A549 treated with CORT108297 at 1 μM for 4 hours (cell line): ENCODE data around the gene KIN. TPM values are rescaled to one million over a fixed set of nuclear protein-coding genes. Genes with fewer than 3 reads are reported as not detected.

Source experiments
- total RNA-seq: library from RNA; stranded (reverse); fragments of 200-300 nt; extraction: Qiagen RNA extraction; gene quantifications from 5 replicates; pipeline ENCODE4 v1.2.3, GENCODE V29; 2022

KIN gene, protein sequence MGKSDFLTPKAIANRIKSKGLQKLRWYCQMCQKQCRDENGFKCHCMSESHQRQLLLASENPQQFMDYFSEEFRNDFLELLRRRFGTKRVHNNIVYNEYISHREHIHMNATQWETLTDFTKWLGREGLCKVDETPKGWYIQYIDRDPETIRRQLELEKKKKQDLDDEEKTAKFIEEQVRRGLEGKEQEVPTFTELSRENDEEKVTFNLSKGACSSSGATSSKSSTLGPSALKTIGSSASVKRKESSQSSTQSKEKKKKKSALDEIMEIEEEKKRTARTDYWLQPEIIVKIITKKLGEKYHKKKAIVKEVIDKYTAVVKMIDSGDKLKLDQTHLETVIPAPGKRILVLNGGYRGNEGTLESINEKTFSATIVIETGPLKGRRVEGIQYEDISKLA
- 11.6 to 17.8 TPM (median 12.7 TPM) in 5 replicates for total RNA-seq

DNA sequence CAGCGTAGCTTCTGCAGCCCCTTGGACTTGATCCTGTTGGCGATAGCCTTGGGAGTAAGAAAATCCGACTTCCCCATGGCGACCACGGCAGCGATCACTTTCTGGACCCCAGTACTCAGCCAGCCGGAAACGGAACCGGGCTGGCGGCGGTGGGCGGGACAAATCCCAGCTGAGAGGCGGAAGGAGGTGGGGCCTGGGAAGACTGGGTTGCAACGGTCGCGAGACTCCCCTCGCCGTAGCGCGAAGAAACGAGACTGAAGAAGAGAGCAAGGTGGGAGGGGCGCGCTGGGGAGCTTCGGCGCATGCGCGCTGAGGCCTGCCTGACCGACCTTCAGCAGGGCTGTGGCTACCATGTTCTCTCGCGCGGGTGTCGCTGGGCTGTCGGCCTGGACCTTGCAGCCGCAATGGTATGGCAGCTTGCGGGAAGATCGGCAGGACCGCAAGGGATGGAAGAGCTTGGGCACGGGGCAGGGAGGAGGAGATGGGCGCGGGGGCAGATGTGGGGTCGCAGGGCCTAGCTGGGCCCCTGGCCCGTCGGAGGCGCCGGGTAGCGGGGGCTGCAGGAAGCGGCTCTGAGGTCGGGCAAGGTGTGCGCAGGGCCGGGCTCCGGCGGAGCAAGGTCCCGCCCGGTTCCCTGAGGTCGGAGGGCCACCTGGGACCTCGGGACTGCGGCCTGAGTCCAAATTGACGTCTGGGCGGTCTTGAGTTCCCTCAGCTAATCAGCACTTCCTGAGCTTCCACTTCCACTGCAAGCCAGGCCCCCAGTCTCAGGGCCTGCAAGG lies at the start of gene KIN, which contains the start of gene ATP5F1C:
KIN (minus strand) TSS at position 137 of the 782 bp plus-strand sequence; CDS start at position 77, 60 bp downstream.
ATP5F1C (plus strand) TSS at position 321 of the 782 bp plus-strand sequence; CDS start at position 352, 31 bp downstream.

DNA sequence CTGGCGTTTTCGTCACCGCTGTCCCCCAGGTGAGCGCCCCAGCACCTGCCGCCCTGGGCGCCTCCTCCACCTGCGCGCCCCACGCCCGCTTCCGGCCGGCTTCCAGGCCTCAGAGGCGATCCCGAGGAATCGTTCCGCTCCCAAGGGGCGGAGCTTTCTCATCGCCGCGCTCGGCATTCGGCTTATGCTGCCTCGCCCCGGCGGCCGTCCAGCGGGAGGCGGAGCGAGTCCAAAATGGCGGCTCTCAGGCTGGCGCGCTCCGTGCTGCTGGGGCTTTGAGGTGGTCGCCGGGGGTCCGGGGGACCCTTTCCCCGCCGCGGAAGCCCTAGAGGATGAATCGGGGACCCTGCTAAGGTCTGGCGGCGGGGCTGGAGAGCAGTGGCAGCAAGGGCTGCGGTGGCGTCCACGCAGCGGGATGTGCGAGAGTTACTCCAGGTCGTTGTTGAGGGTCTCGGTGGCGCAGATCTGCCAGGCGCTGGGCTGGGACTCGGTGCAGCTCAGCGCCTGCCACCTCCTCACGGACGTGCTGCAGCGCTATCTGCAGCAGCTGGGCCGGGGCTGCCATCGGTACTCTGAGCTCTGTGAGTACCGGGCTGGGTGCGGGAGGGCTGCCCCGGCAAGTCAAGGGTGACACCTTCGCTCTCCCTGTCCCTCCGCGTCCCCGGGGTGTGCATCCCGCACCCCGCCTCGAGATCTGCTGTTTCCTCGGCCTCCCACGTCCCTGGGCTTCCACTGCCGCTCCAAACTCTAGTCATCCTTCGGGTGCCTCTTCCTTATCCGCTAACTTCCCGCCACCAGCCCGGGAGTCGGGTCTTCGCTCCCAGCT lies 30.7 kb upstream of the KIN start, which contains the start of gene TAF3:
TAF3 (plus strand) TSS at position 211 of the 826 bp plus-strand sequence; CDS start at position 416, 205 bp downstream.

DNA sequence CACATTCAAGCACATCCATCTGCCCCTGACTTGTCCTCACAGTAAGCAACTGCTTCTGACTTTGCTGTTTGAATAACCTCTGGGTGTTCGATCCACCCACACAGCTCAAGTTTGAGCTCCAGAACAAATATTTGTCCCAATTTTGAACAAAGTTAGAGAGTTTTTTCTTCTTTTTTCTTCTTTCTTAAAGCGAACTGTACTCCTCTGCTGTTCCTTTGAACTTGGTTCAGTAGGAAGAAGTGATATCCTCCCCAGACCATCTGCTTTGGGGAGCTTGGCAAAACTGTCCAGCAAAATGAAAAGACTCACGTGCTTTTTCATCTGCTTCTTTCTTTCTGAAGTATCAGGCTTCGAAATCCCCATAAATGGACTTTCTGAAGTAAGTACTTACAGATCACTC lies 84.7 kb downstream of the KIN start, which contains the start of gene ITIH2:
ITIH2 (plus strand) TSS at position 177 of the 400 bp plus-strand sequence; CDS start at position 296, 119 bp downstream.

Other genes with a start within 250 kb of the KIN start
- 0.06 to 0.16 TPM (median 0.08 TPM) in 5 replicates for gene ITIH5, start 121.0 kb downstream of the KIN start, total RNA-seq
- 0.17 to 0.38 TPM (median 0.29 TPM) in 5 replicates for gene ITIH2, start 84.7 kb downstream of the KIN start, total RNA-seq
- 251 to 328 TPM (median 285 TPM) in 5 replicates for gene ATP5F1C, start 184 bp upstream of the KIN start, total RNA-seq
- 7.0 to 9.0 TPM (median 7.8 TPM) in 5 replicates for gene TAF3, start 30.5 kb upstream of the KIN start, total RNA-seq